ENCODE results near the gene RPP25.

DNA sequence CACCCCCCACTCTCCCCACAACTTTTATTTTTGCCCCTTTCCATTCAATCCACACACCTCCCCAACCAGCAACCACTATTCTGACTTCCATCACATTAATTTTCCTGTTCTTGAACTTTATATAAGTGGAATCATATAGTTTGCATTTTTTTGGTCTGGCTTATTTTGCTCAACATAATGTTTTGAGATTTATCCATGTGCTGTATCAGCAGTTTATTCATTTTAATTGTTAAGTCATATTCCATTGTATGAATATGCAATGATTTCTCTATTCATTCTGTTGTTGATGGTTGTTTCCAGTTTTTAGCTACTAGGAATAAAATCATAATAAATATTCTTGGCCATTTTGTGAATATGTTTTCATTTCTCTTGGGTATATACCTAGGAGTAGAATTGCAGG lies 33.0 kb upstream of the RPP25 start:
- TF ChIP-seq CTCF (IDR thresholded peaks at IDR 0.05) (no peak), POLR2A (IDR thresholded peaks at IDR 0.05) (no peak)

Data from thyroid gland (tissue), 4 donors.